OCI-LY7 (cell line): ENCODE results near the gene NAA10.

Experiments used
- EZH2phosphoT487 ChIP-seq: fragments of 200-600 bp; sonication (generic); IDR thresholded peaks from 2 replicates; pipeline ENCODE4 v1.6.1; 2018; ENCODE audit warnings: low read depth, borderline replicate concordance, mild to moderate bottlenecking, mixed run types, antibody characterized with exemption, low read length, moderate library complexity, mixed read lengths
- TF ChIP-seq, protein P1 (sequence below): fragments of 200-600 bp; sonication (generic); conservative IDR thresholded peaks from 2 replicates; pipeline ENCODE4 v1.5.1; 2014; ENCODE audit warnings: mild to moderate bottlenecking, antibody characterized with exemption, low read length, moderate library complexity, mixed read lengths

GRCh38 chrX:153950127-153950526 is 15.3 kb upstream of the NAA10 start:
- TF ChIP-seq, protein P1, sequence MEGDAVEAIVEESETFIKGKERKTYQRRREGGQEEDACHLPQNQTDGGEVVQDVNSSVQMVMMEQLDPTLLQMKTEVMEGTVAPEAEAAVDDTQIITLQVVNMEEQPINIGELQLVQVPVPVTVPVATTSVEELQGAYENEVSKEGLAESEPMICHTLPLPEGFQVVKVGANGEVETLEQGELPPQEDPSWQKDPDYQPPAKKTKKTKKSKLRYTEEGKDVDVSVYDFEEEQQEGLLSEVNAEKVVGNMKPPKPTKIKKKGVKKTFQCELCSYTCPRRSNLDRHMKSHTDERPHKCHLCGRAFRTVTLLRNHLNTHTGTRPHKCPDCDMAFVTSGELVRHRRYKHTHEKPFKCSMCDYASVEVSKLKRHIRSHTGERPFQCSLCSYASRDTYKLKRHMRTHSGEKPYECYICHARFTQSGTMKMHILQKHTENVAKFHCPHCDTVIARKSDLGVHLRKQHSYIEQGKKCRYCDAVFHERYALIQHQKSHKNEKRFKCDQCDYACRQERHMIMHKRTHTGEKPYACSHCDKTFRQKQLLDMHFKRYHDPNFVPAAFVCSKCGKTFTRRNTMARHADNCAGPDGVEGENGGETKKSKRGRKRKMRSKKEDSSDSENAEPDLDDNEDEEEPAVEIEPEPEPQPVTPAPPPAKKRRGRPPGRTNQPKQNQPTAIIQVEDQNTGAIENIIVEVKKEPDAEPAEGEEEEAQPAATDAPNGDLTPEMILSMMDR, result no peak
- no peak for TF ChIP-seq EZH2phosphoT487
